Measurements from ENCODE around the gene RHPN2. TPM values are rescaled to one million over a fixed set of nuclear protein-coding genes. Genes with fewer than 3 reads are reported as not detected.
A peak's percentile ranks its signal among the peaks of the same experiment; 100 is the strongest.

Gene RHPN2
- total and polyA plus RNA-seq, 2 of the 13 experiments (the other 11 are each of a cell fraction or from before 2014, with no cell fraction given), result 20.3 to 48.0 TPM

DNA sequence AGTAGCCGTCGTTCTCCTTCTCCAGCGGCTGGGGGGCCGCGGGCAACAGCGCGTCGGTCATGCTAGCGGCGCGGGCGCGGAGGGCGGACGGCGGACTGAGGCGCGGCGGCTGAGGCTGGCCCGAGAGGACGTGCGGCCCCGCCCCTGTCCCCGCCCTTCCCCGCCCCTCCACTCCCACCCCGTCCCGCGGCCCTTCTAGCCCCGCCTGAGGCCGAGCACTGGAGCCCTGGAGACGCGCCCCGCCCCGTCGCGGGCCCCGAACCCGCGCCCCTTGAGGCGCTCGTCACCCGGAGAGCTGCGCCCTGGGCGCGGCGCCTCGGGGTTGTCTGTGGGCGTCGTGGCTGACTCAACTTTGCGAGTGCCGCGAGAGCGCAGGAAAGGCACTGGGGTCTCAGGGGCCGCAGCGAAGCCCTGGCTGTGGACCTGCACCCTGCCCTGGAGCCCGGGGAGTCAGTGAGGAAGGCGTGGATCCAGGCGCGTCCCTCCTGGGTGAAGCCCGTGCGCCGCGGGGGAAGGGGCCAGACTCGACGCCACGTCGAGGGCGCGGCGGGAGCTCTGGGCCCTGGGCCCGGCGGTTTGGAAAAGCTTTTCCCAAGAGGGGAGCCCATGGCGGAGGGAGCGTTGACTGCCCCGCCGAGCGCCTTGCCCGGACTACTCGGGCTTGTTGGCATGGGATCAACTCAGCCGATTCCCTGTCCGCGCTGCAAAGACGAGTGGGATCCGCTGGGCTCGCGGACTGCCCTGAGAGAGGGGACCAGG, at the start of gene RHPN2 (continued):
- no peak for TF ChIP-seq TRAFD1 (CRISPR knock-in tag; IDR thresholded peaks at IDR 0.05; ENCODE audit: borderline replicate concordance)
- TF ChIP-seq HES4 (CRISPR knock-in tag; IDR thresholded peaks at IDR 0.05; ENCODE audit: borderline replicate concordance), result no peak
- peak; percentile 92 for TF ChIP-seq ZBTB38 (CRISPR knock-in tag; IDR thresholded peaks at IDR 0.05)
- TF ChIP-seq POLR2G (IDR thresholded peaks at IDR 0.05; ENCODE audit: low read depth, low read length), result peak; percentile 62
- no peak for TF ChIP-seq ZBTB44 (CRISPR knock-in tag; IDR thresholded peaks at IDR 0.05)
- TF ChIP-seq, protein P1, sequence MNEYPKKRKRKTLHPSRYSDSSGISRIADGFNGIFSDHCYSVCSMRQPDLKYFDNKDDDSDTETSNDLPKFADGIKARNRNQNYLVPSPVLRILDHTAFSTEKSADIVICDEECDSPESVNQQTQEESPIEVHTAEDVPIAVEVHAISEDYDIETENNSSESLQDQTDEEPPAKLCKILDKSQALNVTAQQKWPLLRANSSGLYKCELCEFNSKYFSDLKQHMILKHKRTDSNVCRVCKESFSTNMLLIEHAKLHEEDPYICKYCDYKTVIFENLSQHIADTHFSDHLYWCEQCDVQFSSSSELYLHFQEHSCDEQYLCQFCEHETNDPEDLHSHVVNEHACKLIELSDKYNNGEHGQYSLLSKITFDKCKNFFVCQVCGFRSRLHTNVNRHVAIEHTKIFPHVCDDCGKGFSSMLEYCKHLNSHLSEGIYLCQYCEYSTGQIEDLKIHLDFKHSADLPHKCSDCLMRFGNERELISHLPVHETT (CRISPR knock-in tag; conservative IDR thresholded peaks at IDR 0.05), result peak; percentile 64; the same call in 1 of the 2 replicates
- TF ChIP-seq ZNF562 (CRISPR knock-in tag; IDR thresholded peaks at IDR 0.05; ENCODE audit: borderline replicate concordance), result no peak
- no peak for TF ChIP-seq ZNF256 (CRISPR knock-in tag; conservative IDR thresholded peaks at IDR 0.05)
- no peak for TF ChIP-seq NCOA1 (CRISPR knock-in tag; IDR thresholded peaks at IDR 0.05)
- TF ChIP-seq POLR2AphosphoS5 (IDR thresholded peaks at IDR 0.05; ENCODE audit: low read depth, low read length), result peak; percentile 67
- no peak for TF ChIP-seq ZNF160 (CRISPR knock-in tag; IDR thresholded peaks at IDR 0.05)
- no peak for TF ChIP-seq TCF12 (IDR thresholded peaks at IDR 0.05)
- TF ChIP-seq TCF12 (CRISPR knock-in tag; IDR thresholded peaks at IDR 0.05), result peak; percentile 59; the same call in 1 of the 2 replicates
- no peak for TF ChIP-seq HDAC6 (IDR thresholded peaks at IDR 0.05; ENCODE audit: low read depth, low read length)
- TF ChIP-seq FOXO4 (CRISPR knock-in tag; conservative IDR thresholded peaks at IDR 0.05), result no peak
- no peak for TF ChIP-seq ZNF75D (CRISPR knock-in tag; IDR thresholded peaks at IDR 0.05; ENCODE audit: borderline replicate concordance)
- TF ChIP-seq, protein P2, sequence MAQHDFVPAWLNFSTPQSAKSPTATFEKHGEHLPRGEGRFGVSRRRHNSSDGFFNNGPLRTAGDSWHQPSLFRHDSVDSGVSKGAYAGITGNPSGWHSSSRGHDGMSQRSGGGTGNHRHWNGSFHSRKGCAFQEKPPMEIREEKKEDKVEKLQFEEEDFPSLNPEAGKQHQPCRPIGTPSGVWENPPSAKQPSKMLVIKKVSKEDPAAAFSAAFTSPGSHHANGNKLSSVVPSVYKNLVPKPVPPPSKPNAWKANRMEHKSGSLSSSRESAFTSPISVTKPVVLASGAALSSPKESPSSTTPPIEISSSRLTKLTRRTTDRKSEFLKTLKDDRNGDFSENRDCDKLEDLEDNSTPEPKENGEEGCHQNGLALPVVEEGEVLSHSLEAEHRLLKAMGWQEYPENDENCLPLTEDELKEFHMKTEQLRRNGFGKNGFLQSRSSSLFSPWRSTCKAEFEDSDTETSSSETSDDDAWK (CRISPR knock-in tag; IDR thresholded peaks at IDR 0.05), result no peak
- TF ChIP-seq ZNF720 (CRISPR knock-in tag; IDR thresholded peaks at IDR 0.05), result no peak
- no peak for TF ChIP-seq ATM (IDR thresholded peaks at IDR 0.05; ENCODE audit: borderline replicate concordance)
- TF ChIP-seq MAZ (IDR thresholded peaks at IDR 0.05; ENCODE audit: borderline replicate concordance, low read depth, low read length), result no peak; the same call in 1 of the 2 replicates
- 0 out of 2 replicates have a peak, but pooled peaks have one; percentile 24 for TF ChIP-seq MAZ (CRISPR knock-in tag; IDR thresholded peaks at IDR 0.05; ENCODE audit: low read depth)
- no peak for TF ChIP-seq REXO4 (CRISPR knock-in tag; IDR thresholded peaks at IDR 0.05; ENCODE audit: borderline replicate concordance)

Data from HepG2 (cell line).